NCI-H2107 (cell line): Measurements from ENCODE around the gene CST9.
A peak's percentile ranks its signal among the peaks of the same experiment; 100 is the strongest.
"Not testable (repeated sequence)": the region's sequence is repeated elsewhere in the genome, so short reads cannot be mapped to it uniquely, and the experiment has no call there.

Experiments
- DNase-seq: peaks from one replicate; lab custom pipeline; 2025; lab: John Stamatoyannopoulos, UW

CST9 gene

GRCh38 chr20:23637282-23638221 is 31.8 kb upstream of the CST9 start, which contains the start of gene CST3:
CST3 (minus strand) TSS chr20:23637955; CDS start chr20:23637862, 93 bp downstream.
- DNase-seq, result peak; percentile 16

- no peak for DNase-seq
These were observed 31.2 kb upstream of the CST9 start for GRCh38 chr20:23636908-23637281.

GRCh38 chr20:23636182-23636907 is 30.6 kb upstream of the CST9 start:
- no peak for DNase-seq

GRCh38 chr20:23635768-23636090 is 30.0 kb upstream of the CST9 start:
- DNase-seq, result not testable (repeated sequence)

GRCh38 chr20:23634985-23635767 is 29.5 kb upstream of the CST9 start:
- no peak for DNase-seq

- DNase-seq, result no peak
These were observed 28.5 kb upstream of the CST9 start for GRCh38 chr20:23634044-23634801.

- DNase-seq, result no peak
These were observed 27.2 kb upstream of the CST9 start for GRCh38 chr20:23632711-23633573.

GRCh38 chr20:23631981-23632710 is 26.4 kb upstream of the CST9 start:
- DNase-seq, result no peak

- DNase-seq, result no peak
These were observed 25.6 kb upstream of the CST9 start for GRCh38 chr20:23631226-23631822.

- no peak for DNase-seq
These were observed 24.7 kb upstream of the CST9 start for GRCh38 chr20:23630392-23630849.

- DNase-seq, result no peak
These were observed 24.1 kb upstream of the CST9 start for GRCh38 chr20:23629542-23630391.

GRCh38 chr20:23629017-23629541 is 23.4 kb upstream of the CST9 start:
- DNase-seq, result no peak

- no peak for DNase-seq
These were observed 22.8 kb upstream of the CST9 start for GRCh38 chr20:23628402-23629016.

- no peak for DNase-seq
These were observed 21.8 kb upstream of the CST9 start for GRCh38 chr20:23627501-23627900.

GRCh38 chr20:23626040-23626620 is 20.4 kb upstream of the CST9 start:
- no peak for DNase-seq

- no peak for DNase-seq
These were observed 19.7 kb upstream of the CST9 start for GRCh38 chr20:23625236-23625964.

GRCh38 chr20:23624324-23624691 is 18.6 kb upstream of the CST9 start:
- DNase-seq, result no peak
